Gastroesophageal sphincter (tissue), 2 donors: ENCODE results near the gene CAPZB.

Experiments used
- EP300 ChIP-seq: sonication (generic); formaldehyde crosslinking; IDR thresholded peaks from one replicate; pipeline ENCODE4 v1.6.1; 2017; ENCODE audit warnings: antibody characterized with exemption, mild to moderate bottlenecking
- POLR2A ChIP-seq, 2 donors: fragments of 450-650 bp; IDR thresholded peaks; one replicate each; pipeline ENCODE4 v1.6.1; 2017; ENCODE audit warnings: antibody characterized with exemption in 2 of 2, mild to moderate bottlenecking in 2 of 2, moderate library complexity in 1 of 2
- POLR2AphosphoS5 ChIP-seq: sonication (generic); formaldehyde crosslinking; IDR thresholded peaks from one replicate; pipeline ENCODE4 v1.6.1; 2017; ENCODE audit warnings: antibody characterized with exemption

DNA sequence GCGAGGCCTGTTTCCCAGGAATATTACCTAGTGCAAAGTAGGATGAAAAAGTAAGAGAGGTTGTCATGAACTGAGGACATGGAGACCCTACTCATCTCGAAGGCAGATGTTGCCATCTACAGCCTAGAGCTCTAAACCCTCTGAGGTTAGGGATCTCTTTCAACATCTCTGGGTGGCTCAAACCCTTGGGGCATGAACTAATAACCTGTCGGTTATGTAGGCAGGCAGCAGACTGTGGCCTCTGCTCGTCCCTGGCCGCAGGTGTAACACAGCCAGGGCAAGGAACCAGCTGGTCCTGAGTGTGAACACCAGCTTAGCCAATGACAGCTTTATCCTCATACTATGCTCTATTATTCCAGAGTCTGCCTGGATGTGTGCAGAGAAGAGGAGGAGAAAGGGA lies 13.2 kb downstream of the CAPZB start:
- TF ChIP-seq EP300: no peak
- no peak for TF ChIP-seq POLR2AphosphoS5
- no peak for TF ChIP-seq POLR2A (IDR thresholded peaks at IDR 0.05)
